ENCODE measurements around the gene DYRK1B. TPM values are rescaled to one million over a fixed set of nuclear protein-coding genes. Genes with fewer than 3 reads are reported as not detected.
A peak's percentile ranks its signal among the peaks of the same experiment; 100 is the strongest.
"Not testable (repeated sequence)": the region's sequence is repeated elsewhere in the genome, so short reads cannot be mapped to it uniquely, and the experiment has no call there.

The DYRK1B gene
- total RNA-seq, 1 donor from 2014 or later = 19.9 TPM

- no peak for DNase-seq (ENCODE audit: missing footprints)
- intact Hi-C loops (cut with DNase I) = no loop called here
- no peak for ATAC-seq
These were observed 13.3 kb downstream of the DYRK1B start for GRCh38 chr19:39820696-39821095.

- no peak for DNase-seq (ENCODE audit: missing footprints)
- ATAC-seq = no peak
- intact Hi-C loops (cut with DNase I) = no loop called here
These were observed 14.2 kb downstream of the DYRK1B start for GRCh38 chr19:39819786-39820185.

DNA sequence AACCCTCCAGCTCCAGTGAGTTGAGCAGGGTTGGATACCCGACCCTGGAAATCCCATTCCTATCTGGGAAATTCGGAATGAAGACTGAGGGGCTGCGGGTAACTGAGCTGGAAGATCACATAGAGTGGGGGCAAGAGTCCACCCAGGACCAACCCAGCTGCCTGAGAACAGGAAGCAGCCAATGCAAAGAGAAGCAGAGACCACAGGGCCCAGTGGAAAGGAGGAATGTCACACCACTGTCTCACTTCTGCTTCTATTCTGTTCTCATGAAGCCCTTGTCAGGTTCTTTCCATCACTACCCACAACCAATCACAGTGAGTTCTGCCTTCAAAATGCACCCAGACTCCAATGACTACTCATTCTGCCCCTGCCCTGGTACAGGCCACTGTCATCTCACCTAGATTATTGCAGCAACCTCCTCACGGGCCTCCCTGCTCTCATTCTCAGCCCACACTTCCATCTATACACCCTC is 15.3 kb downstream of the DYRK1B start:
- intact Hi-C loops (cut with DNase I) = no loop called here
- no peak for ATAC-seq
- no peak for DNase-seq (ENCODE audit: missing footprints)

GRCh38 chr19:39817888-39818561 is 15.9 kb downstream of the DYRK1B start:
- ATAC-seq (no peak), DNase-seq (ENCODE audit: missing footprints) (no peak)
- intact Hi-C loops (cut with DNase I) = no loop called here

GRCh38 chr19:39816287-39817048 is 17.5 kb downstream of the DYRK1B start:
- DNase-seq (ENCODE audit: missing footprints) (no peak), ATAC-seq (peak; percentile 52)
- intact Hi-C loops (cut with DNase I) = no loop called here

DNA sequence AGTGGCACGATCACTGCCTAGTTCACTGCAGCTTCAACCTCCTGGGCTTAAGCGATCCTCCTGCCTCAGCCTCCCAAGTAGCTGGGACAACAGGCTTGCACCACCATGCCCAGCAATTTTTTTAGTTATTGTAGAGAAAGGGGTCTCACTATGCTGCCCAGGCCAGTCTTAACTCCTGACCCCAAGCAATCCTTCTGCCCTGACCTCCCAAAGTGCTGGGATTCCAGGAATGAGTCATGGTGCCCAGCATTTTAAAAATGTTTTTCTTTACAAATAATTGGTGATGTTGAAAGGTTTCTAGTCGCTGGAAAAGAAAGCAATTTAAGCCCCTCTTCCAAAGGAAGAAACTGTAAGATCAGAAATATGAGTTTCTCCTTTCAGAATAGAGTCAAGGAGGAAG is 19.4 kb downstream of the DYRK1B start:
- intact Hi-C loops (cut with DNase I) = no loop called here
- no peak for DNase-seq (ENCODE audit: missing footprints)
- ATAC-seq = no peak

- ATAC-seq; intact Hi-C loops (cut with DNase I); DNase-seq (ENCODE audit: missing footprints): not testable (repeated sequence)
These were observed 19.9 kb downstream of the DYRK1B start for GRCh38 chr19:39814111-39814510.

DNA sequence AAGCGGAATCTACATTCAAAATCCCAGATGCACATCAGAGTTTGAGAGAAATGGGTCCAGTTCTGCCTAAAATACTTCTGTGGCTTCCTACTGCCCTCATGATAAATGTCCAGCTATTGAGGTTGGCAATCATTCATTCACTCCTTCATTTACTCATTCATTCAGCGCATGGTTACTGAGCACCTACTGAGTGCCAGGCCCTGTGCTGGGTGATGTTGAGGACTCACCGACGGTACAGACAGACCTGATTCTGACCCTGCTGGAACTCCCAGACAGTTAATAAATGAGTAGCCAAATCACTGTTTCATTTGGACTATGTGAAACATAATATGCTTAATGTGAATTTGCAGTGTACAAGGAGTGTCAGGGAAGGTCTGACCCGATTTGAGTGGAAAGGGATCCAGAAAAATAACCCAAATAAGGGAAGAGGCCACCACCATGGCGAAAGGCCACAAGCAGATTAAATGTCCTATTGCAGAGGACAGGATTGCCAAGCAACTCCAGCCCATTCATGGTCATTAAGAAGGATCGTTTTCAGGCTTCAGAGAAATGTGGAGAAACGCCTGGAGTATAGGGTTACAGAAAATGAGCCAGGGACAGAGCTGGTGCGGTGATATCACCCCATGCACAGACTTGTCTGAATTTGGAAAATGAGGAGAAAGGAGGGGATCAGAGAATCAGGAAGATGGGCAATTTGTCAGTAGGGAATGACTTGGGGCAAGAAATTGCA is 20.5 kb downstream of the DYRK1B start:
- no peak for ATAC-seq
- no peak for DNase-seq (ENCODE audit: missing footprints)
- intact Hi-C loops (cut with DNase I) = no loop called here

DNA sequence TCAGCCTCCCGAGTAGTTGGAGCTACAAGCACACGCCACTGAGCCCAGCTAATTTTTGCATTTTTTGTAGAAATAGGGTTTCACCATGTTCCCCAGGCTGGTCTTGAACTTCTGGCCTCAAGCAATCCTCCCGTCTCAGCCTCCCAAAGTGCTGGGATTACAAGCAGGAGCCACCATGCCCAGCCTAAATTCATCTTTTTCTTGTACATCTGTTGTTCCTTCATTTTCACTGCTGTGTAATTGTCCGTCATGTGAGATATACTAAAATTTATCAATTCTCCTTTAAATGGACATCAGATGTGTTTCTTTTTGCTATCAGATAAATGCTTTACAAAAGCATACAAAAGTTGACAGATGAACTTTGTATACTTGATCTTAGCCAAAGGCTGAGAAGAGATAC is 22.9 kb downstream of the DYRK1B start:
- intact Hi-C loops (cut with DNase I) = no loop called here
- ATAC-seq (no peak), DNase-seq (ENCODE audit: missing footprints) (no peak)

DNA sequence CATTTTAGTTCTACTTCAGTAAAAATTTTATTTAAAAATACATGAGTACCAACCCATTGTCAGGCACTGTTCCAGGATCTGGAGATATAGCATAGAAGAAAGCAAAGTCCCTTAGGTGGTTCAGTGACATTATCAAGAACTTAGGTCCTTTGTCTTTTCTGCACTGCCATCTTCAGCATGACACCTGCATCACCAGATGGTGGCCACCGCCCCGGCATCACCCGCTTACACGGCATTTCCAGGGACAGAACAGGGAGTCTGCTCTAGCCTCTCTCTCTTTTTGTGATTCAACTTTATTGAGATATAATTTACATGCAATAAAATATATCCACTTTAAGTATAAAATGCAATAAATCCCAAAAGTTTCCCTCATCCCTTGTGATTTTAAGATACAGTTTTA is 23.5 kb downstream of the DYRK1B start:
- ATAC-seq (no peak), DNase-seq (ENCODE audit: missing footprints) (no peak)
- intact Hi-C loops (cut with DNase I) = no loop called here

DNA sequence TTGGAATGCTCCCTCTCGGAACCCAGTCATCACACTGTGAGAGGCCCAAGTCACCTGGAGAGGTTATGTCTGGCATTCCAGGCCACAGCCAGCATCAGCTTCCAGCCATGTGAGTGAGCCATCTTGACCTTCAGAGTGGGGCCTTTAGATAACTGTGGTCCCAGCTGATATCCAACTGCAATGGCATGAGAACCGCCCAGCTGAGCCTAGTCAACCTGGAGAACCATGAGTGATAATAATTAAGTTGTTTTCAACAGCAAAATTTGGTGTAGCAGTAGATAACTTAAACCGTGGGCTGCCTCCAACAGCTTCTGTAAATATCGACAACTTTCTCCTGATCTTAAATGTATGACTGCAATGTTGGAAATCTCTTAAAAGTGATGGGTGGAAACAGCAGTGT is 24.6 kb downstream of the DYRK1B start:
- no peak for DNase-seq (ENCODE audit: missing footprints)
- ATAC-seq = no peak
- intact Hi-C loops (cut with DNase I) = no loop called here

DNA sequence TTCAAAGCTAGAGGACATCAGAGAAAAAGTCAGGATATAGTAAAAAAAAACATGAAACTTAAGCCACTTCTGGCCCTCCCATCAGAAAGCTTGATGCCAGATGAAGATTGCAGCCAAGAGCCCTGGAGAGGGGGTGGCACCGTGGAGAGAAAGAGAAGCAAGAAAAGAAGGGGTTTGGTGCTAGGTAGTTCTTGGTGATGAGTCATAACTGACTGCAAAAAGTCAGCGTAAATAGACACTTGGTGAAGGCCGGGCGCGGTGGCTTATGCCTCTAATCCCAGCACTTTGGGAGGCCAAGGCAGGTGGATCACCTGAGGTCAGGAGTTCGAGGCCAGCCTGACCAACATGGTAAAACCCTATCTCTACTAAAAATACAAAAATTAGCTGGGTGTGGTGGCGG is 25.3 kb downstream of the DYRK1B start:
- intact Hi-C loops (cut with DNase I); DNase-seq (ENCODE audit: missing footprints); ATAC-seq: not testable (repeated sequence)

- DNase-seq (ENCODE audit: missing footprints) (no peak), ATAC-seq (no peak)
- intact Hi-C loops (cut with DNase I) = no loop called here
These were observed 26.1 kb downstream of the DYRK1B start for GRCh38 chr19:39807846-39808364.

GRCh38 chr19:39805104-39805503 is 28.9 kb downstream of the DYRK1B start:
- intact Hi-C loops (cut with DNase I) = no loop called here
- ATAC-seq (no peak), DNase-seq (ENCODE audit: missing footprints) (no peak)

- intact Hi-C loops (cut with DNase I) = no loop called here
- no peak for ATAC-seq
- DNase-seq (ENCODE audit: missing footprints) = no peak
These were observed 31.0 kb downstream of the DYRK1B start for GRCh38 chr19:39802958-39803357.

DNA sequence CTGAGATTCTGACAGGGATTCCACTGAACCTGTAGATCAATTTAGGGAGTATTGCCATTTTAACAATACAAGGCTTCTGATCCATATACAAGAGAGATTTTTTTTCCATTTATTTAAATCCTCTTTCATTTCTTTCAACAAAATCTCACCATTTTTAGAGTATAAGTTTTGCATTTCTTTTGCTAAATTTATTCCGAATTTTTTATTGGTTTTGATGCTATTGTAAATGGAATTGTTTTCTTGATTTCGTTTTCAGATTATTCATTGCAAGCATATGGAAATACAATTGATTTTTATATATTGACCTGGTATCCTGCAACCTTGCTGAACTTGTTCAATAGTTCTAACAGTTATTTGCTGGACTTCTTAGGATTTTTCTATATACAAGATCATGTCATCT is 36.9 kb downstream of the DYRK1B start:
- intact Hi-C loops (cut with DNase I) = no loop called here
- no peak for DNase-seq (ENCODE audit: missing footprints)
- ATAC-seq = no peak

GRCh38 chr19:39796000-39796498 is 37.9 kb downstream of the DYRK1B start:
- DNase-seq (ENCODE audit: missing footprints) (no peak), ATAC-seq (no peak)
- intact Hi-C loops (cut with DNase I) = no loop called here

- intact Hi-C loops (cut with DNase I) = no loop called here
These were observed 39.0 kb downstream of the DYRK1B start for GRCh38 chr19:39795001-39795400.

GRCh38 chr19:39792999-39793546 is 40.9 kb downstream of the DYRK1B start:
- ATAC-seq = peak; percentile 96
- intact Hi-C loops (cut with DNase I) = loop anchor here (1.0 kb wide), 2 partner anchors 49 to 177 kb away; no protein-coding TSS in a partner anchor
- peak; percentile 89 for DNase-seq (ENCODE audit: missing footprints)

More at GRCh38 chr19:39795001-39795400, 39.0 kb downstream of the DYRK1B start:
- ATAC-seq (no peak), DNase-seq (ENCODE audit: missing footprints) (no peak)
